D341Med (cell line): Measurements from ENCODE around the gene IGSF23.
"Not testable (repeated sequence)": the region's sequence is repeated elsewhere in the genome, so short reads cannot be mapped to it uniquely, and the experiment has no call there.

ENCODE experiments used
- DNase-seq: peaks from one replicate; pipeline ENCODE4 v3.0.0; 2012; ENCODE audit warnings: low spot score

The IGSF23 gene

DNA sequence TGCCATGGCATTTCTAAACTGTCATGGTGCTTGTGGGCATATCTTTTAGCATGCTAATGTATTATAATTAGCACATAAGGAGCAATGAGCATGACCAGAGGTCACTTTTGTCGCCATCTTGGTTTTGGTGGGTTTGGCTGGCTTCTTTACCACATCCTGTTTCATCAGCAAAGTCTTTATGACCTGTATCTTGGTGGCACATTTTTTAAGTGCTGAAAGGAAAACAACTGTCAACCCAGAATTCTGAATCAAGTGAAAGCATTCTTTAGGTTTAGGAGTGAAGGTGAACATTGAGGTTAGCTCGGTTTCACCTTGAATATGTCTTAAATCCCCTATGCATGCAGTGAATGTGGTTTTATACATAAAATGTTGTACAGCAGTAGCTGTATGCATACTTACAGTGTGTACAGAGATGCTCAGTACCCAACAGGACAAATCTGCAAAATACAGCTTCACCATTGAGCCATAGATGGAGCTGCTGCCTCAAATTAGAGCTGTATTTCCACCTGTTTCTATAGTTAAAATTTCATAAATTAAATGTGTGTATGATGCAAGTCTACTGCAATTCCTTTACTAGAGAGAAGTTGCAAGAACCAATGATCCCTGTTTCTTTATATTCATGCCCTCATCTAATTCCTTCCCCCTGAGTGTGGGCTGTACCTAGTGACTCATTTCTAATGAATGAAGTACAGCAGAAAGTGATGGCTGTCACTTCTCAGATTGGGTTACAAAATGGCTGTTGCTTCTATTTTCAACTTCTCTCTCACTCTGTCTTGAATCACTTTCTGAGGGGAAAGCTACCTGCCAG is 25.2 kb upstream of the IGSF23 start:
- DNase-seq: no peak

- no peak for DNase-seq
Measured at GRCh38 chr19:44588771-44589112, 24.6 kb upstream of the IGSF23 start.

GRCh38 chr19:44590245-44591059 is 22.9 kb upstream of the IGSF23 start:
- DNase-seq: no peak

DNA sequence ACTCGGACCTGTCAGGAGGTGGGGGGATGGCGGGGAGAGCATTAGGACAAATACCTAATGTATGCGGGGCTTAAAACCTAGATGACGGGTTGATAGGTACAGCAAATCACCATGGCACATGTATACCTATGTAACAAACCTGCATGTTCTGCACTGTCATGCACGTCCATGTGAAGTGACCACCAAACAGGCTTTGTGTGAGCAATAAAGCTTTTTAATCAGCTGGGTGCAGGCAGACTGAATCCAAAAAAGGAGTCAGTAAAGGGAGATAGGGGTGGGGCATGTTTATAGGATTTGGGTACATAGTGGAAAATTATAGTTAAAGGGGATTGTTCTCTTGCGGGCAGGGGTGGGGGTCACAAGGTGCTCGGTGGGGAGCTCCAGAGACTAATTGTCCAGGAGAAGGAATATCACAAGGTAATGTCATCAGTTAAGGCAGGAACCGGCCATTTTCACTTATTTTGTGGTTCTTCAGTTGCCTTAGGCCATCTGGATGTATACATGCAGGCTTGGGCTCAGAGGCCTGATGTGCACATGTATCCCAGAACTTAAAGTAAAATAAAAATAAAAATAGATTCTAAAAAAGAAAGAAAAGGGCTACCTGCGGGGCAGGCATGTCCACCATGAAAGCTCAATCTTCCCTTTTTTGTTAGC is 21.9 kb upstream of the IGSF23 start:
- DNase-seq: not testable (repeated sequence)

GRCh38 chr19:44592451-44592890 is 20.9 kb upstream of the IGSF23 start:
- no peak for DNase-seq

DNA sequence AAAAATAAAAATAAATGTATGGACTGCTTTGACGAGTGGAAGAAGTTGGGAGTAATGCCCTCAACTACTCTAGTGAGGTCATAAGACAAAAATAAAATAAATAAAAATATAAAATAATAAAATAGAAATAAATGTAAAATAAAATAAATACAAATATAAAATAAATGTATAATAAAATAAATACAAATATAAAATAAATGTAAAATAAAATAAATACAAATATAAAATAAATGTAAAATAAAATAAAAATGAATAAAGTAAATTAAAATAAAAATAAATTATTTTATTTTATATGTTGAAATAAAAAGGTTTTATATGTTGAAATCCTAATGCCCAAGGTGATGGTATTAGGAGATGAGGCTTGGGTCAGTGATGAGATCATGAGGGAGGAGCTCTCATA is 20.1 kb upstream of the IGSF23 start:
- no peak for DNase-seq

DNA sequence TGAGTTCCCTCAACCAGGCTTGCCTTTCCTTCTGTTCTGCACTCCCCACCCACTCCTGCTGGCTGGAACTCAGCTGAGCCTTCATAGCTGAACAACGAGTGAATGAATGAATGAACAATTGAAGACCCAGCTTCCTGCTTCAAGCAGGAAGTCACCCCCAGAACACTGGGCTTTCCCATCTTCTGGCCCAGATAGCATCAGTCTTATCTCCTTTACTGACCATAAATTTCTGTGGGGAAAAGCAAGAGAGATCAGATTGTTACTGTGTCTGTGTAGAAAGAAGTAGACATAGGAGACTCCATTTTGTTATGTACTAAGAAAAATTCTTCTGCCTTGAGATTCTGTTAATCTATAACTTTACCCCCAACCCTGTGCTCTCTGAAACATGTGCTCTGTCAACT is 19.5 kb upstream of the IGSF23 start:
- not testable (repeated sequence) for DNase-seq

DNA sequence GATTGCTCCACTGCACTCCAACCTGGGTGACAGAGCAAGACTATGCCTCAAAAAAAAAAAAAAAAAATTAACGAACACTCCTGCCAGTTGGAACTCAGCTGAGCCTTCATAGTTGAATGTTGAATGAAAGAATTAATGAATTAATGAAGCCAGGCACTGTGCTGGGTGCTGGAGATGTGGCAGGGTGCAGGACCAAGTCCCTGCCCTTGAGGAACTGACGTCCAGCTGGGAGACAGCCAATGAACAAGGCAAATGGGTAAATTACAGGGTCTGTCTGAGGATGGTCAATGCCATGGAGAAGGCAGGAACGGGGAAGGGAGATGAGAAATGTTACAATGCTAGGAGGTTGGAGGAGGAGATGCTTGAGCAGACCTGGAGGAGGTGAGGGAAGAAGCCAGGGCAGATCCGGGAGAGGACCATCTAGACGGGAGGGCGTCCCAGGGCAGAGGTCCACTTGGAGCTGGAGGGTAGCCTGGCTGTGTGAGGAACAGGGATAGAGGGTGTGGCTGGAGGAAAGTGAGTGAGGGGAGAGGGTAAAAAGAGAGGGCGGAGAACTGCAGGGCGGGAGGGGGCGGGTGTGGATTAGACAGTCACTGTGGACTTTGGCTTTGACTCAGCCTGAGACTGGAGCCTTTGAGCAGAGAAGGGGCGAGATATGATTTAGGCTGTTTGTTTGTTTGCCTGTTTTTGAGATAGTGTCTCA is 16.8 kb upstream of the IGSF23 start:
- DNase-seq: no peak

DNA sequence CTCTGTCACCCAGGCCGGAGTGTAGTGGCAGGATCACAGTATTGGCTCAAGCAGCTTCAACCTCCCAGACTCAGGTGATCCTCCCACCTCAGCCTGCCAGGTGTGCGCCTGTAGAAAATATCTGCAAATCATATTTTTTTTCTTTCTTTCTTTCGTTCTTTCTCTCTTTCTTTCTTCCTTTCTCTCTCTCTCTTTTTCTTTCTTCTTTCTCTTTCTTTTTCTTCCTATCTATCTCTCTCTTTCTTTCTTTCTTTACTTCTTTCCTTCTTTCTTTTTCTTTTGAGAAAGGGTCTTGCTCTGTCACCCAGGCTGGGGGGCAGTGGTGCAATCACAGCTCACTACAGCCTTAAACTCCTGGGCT is 16.3 kb upstream of the IGSF23 start:
- DNase-seq: no peak

DNA sequence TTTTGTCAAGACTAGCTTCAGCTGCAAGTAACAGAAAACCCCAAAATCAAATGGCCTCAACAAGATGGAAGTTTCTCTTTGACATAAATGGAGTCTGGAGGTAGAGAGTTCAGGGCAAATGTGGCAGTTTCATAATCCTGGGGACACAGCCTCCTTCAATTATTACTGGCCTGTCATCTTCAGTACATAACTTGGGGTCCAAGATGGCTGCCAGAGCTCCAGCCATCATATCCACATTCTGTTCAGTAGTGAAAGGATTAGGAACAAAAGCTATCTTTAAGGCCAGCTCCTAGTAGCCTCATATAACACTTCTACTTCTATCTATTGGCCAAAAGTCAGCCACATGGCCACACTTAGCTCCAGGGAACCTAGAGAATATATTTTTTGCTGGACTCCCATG is 15.0 kb upstream of the IGSF23 start:
- DNase-seq: no peak

DNA sequence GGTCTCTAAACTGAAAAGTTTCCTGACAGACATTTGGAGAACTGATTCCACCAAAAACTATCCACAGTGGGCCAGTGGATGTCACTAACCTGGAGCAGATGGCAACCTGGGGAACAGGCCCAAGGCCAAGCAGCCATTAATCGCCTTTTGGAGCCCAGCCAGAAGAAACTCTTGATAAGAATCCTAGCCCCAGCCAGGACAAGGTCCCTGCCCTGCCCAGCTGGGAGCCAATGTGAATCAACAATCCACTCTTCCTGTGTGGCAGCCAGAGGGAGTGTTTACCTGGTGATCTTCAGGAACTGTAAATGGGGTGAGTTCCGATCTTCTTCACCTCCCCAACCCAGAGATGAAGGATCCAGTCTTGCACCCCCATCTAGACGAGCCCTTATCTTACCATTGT is 14.5 kb upstream of the IGSF23 start:
- DNase-seq: no peak

GRCh38 chr19:44600466-44600865 is 12.9 kb upstream of the IGSF23 start:
- DNase-seq: no peak

GRCh38 chr19:44602081-44602480 is 11.3 kb upstream of the IGSF23 start:
- DNase-seq: no peak

GRCh38 chr19:44603201-44603945 is 10.0 kb upstream of the IGSF23 start:
- DNase-seq: no peak

GRCh38 chr19:44604241-44604640 is 9.1 kb upstream of the IGSF23 start:
- no peak for DNase-seq

- DNase-seq: no peak
Measured at GRCh38 chr19:44605547-44605946, 7.8 kb upstream of the IGSF23 start.

- no peak for DNase-seq
Measured at GRCh38 chr19:44607049-44607448, 6.3 kb upstream of the IGSF23 start.

DNA sequence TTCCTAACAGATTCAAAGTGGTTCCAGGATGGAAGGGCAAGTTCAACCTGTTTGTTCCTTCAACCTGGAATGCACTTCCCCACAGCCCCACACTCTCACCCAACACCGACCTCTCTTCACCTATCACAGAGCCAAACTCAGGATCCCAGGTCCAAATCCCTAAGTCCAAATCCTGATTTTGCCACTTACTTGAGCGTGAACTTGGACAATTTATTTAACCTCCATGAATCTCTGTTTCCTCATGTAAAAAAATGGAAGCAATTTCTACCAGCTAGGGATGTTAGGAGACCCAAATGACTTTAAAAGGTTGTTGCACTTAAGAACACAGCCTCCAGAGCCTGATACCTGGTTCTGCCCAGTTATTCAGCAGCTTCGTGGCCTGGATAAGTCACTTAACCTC is 5.4 kb upstream of the IGSF23 start:
- DNase-seq: no peak

DNA sequence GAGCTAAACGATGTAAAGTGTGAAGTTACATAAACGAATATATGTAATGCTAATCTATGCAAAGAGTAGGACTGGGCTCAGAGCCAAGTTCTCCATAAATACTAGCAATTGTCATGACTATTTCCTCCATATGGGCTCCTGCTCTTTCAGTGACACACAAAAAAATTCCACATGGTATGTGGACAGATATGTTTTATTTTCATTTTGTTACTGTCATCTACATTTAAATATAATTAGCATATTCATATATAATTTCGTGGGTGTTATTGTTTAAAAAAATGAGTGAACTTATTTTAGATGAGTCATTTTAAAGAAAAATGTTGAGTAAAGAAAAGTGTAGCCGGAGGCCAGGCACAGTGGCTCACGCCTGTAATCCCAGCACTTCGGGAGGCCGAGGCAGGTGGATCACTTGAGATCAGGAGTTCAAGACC is 5.0 kb upstream of the IGSF23 start:
- DNase-seq: no peak

- DNase-seq: no peak
Measured at GRCh38 chr19:44609219-44609618, 4.1 kb upstream of the IGSF23 start.

DNA sequence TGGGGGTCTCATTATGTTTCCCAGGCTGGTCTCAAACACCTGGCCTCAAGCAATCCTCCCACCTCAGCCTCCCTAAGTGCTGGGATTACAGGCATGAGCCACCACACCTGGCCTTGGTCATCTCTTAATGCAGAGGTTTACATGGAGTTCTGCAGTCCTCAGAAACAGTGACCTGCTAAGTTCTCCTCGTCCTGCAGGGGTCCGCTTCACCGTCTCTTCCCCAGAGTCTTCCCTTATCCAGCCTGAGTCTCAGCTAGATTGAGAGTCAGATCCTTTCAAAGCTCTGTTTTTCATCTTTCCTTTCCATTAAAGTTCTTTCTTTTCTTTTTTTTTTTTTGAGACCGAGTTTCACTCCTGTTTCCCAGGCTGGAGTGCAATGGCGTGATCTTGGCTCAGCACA is 2.9 kb upstream of the IGSF23 start:
- DNase-seq: not testable (repeated sequence)
